K562 (cell line): ENCODE measurements around the gene HCRTR1. TPM values are rescaled to one million over a fixed set of nuclear protein-coding genes. Genes with fewer than 3 reads are reported as not detected.
A peak's percentile ranks its signal among the peaks of the same experiment; 100 is the strongest.

Experiments used
- ATAC-seq: fragments of 200-7000 bp; cut with Tn5 transposase; 3 replicates; pipeline ENCODE4 v1.9.1; 2020; ENCODE audit warnings: moderate library complexity
- BruUV-seq: library from RNA; stranded (reverse); fragments of 400-500 nt; replicated peaks from 2 replicates; lab custom pipeline; 2021; lab: Mats Ljungman, UMichigan
- CTCF ChIA-PET: fragments of 300-600 bp; formaldehyde crosslinking; extraction: SDS; loops from one replicate; lab custom pipeline; 2021; ENCODE audit warnings: low intra/inter-chr PET ratio; lab: Yijun Ruan, JAX
- POLR2A ChIA-PET: fragments of 300-600, 350-650 bp; sonication (Branson Sonifier 250); formaldehyde crosslinking; extraction: SDS; loops from one replicate; lab custom pipeline; 2021; ENCODE audit warnings: antibody characterized with exemption, inconsistent platforms; lab: Yijun Ruan, JAX
- DNase-seq, 4 experiments: peaks; one replicate each; pipeline versions ENCODE4 v3.0.0 to v3.0.0-alpha.2; 2011 to 2018; ENCODE audit warnings: low spot score in 3 of 4, mixed read lengths in 3 of 4; ENCODE audit errors: extremely low read depth in 1 of 4
- FAIRE-seq: peaks from 2 replicates; lab custom pipeline; 2011; peaks lifted over from hg19 to GRCh38; lab: Jason Lieb, UNC
- H2AFZ ChIP-seq: 2 replicates; pipeline ENCODE4 v1.6.0; 2011; ENCODE audit warnings: low read depth, low read length, control low read depth, inconsistent platforms
- H3K27ac ChIP-seq: fragments of 200-600 bp; 3 replicates; pipeline ENCODE4 v1.8.0; 2011; ENCODE audit warnings: low read depth, mild to moderate bottlenecking, control low read depth, inconsistent platforms, low read length, moderate library complexity, mixed read lengths; ENCODE audit errors: extremely low read depth
- H3K27me3 ChIP-seq, 2 experiments: fragments of 300-600 bp in 1 of 2; 2 replicates in 1 of 2; 3 replicates in 1 of 2; pipeline versions ENCODE4 v1.6.0 to v1.8.0; 2011; ENCODE audit warnings: inconsistent platforms in 2 of 2, low read length in 2 of 2, mild to moderate bottlenecking in 1 of 2, mixed read lengths in 1 of 2, moderate library complexity in 1 of 2; ENCODE audit not compliant: control insufficient read depth in 2 of 2, insufficient read depth in 2 of 2
- H3K36me3 ChIP-seq: fragments of 300-600 bp; 3 replicates; pipeline ENCODE4 v1.8.0; 2011; ENCODE audit warnings: mild to moderate bottlenecking, low read length, inconsistent platforms; ENCODE audit not compliant: control insufficient read depth, insufficient read depth
- H3K4me1 ChIP-seq, 2 experiments: fragments of 200-600 bp in 1 of 2; replicated peaks in 1 of 2; 2 replicates in 1 of 2; 3 replicates in 1 of 2; pipeline versions ENCODE4 v1.5.1 to v1.8.0; 2011; ENCODE audit warnings: inconsistent platforms in 2 of 2, low read length in 2 of 2, mild to moderate bottlenecking in 1 of 2, mixed read lengths in 1 of 2, moderate library complexity in 1 of 2; ENCODE audit not compliant: control insufficient read depth in 2 of 2, insufficient read depth in 2 of 2
- H3K4me2 ChIP-seq: 2 replicates; pipeline ENCODE4 v1.6.1; 2011; ENCODE audit warnings: low read length, control low read depth, inconsistent platforms, mixed read lengths; ENCODE audit not compliant: insufficient read depth
- H3K4me3 ChIP-seq: fragments of 200-600 bp; sonication (generic), shearing (Covaris generic); 2 replicates; pipeline ENCODE4 v1.5.1; 2016; ENCODE audit warnings: control low read depth, inconsistent platforms
- H3K79me2 ChIP-seq: fragments of 200-600 bp; 3 replicates; pipeline ENCODE4 v1.8.0; 2011; ENCODE audit warnings: low read length, inconsistent platforms; ENCODE audit not compliant: control insufficient read depth, insufficient read depth
- H3K9ac ChIP-seq, 2 experiments: 2 replicates each; pipeline versions ENCODE4 v1.6.0 to v1.6.1; 2011; ENCODE audit warnings: low read depth in 2 of 2, low read length in 2 of 2, control low read depth in 1 of 2, inconsistent platforms in 1 of 2, mild to moderate bottlenecking in 1 of 2, mixed read lengths in 1 of 2; ENCODE audit not compliant: insufficient read depth in 1 of 2
- H3K9me1 ChIP-seq: one replicate; pipeline ENCODE4 v1.6.0; 2011; ENCODE audit warnings: inconsistent platforms, mild to moderate bottlenecking, low read length, moderate library complexity; ENCODE audit not compliant: control insufficient read depth, insufficient read depth
- H3K9me3 ChIP-seq: replicated peaks from 2 replicates; pipeline ENCODE4 v1.5.1; 2011; ENCODE audit warnings: low read depth, low read length, inconsistent platforms; ENCODE audit not compliant: control insufficient read depth, insufficient read depth
- H4K20me1 ChIP-seq: replicated peaks from 2 replicates; pipeline ENCODE4 v1.6.1; 2011; ENCODE audit warnings: low read length, inconsistent platforms, mixed read lengths; ENCODE audit not compliant: control insufficient read depth, insufficient read depth
- ATF4 ChIP-seq: fragments of 450-650 bp; formaldehyde crosslinking; IDR thresholded peaks from 2 replicates; pipeline ENCODE4 v1.4.0; 2022; ENCODE audit warnings: mild to moderate bottlenecking, moderate library complexity
- BHLHE40 ChIP-seq: IDR thresholded peaks from 2 replicates; pipeline ENCODE4 v1.6.1; 2011; ENCODE audit warnings: low read length, improper control_type of control experiment
- FOS ChIP-seq: IDR thresholded peaks from 3 replicates; pipeline ENCODE4 v1.6.1; 2011; ENCODE audit not compliant: insufficient read length; ENCODE audit errors: extremely low read depth
- GABPB1 ChIP-seq: sonication (generic); formaldehyde crosslinking; IDR thresholded peaks from 2 replicates; pipeline ENCODE4 v1.8.0; 2022; ENCODE audit warnings: mild to moderate bottlenecking, missing genetic modification reagents
- GATAD2A ChIP-seq: fragments of 450-650 bp; IDR thresholded peaks from 2 replicates; pipeline ENCODE4 v1.6.1; 2017
- HDAC2 ChIP-seq: fragments of 450-650 bp; IDR thresholded peaks from 2 replicates; pipeline ENCODE4 v1.6.1; 2016; ENCODE audit warnings: mild to moderate bottlenecking
- HNRNPLL ChIP-seq: fragments of 200-400 bp; formaldehyde crosslinking; IDR thresholded peaks from 2 replicates; pipeline ENCODE4 v1.6.1; 2017; ENCODE audit warnings: low read length, low read depth, mild to moderate bottlenecking; ENCODE audit not compliant: poor library complexity, severe bottlenecking
- MED1 ChIP-seq: sonication (generic); formaldehyde crosslinking; IDR thresholded peaks from 2 replicates; pipeline ENCODE4 v1.8.1; 2023; ENCODE audit warnings: missing genetic modification reagents, borderline replicate concordance
- MNT ChIP-seq, 2 experiments: fragments of 450-650 bp; conservative IDR thresholded peaks; 2 replicates each; pipeline ENCODE4 v1.6.1; 2017; ENCODE audit warnings: mild to moderate bottlenecking in 2 of 2, moderate library complexity in 2 of 2
- NONO ChIP-seq, 2 experiments: fragments of 200-400 bp in 1 of 2; fragments of 450-650 bp in 1 of 2; formaldehyde crosslinking in 1 of 2; IDR thresholded peaks; 2 replicates each; pipeline ENCODE4 v1.6.1; 2017; ENCODE audit warnings: low read depth in 2 of 2, mild to moderate bottlenecking in 2 of 2, moderate library complexity in 2 of 2, low read length in 1 of 2
- PBX2 ChIP-seq, 2 experiments: IDR thresholded peaks in 1 of 2; conservative IDR thresholded peaks in 1 of 2; 2 replicates each; pipeline ENCODE4 v1.6.1; 2016; ENCODE audit warnings: low read depth in 2 of 2, mild to moderate bottlenecking in 1 of 2, missing compliant biosample characterization in 1 of 2, missing genetic modification characterization in 1 of 2, moderate library complexity in 1 of 2
- PHF8 ChIP-seq: fragments of 200-600 bp; sonication (generic); IDR thresholded peaks from 2 replicates; pipeline ENCODE4 v1.6.1; 2012; ENCODE audit warnings: mixed run types, mild to moderate bottlenecking, inconsistent platforms, low read length, moderate library complexity, borderline replicate concordance
- SAFB2 ChIP-seq: fragments of 200-400 bp; formaldehyde crosslinking; IDR thresholded peaks from 2 replicates; pipeline ENCODE4 v1.6.1; 2018; ENCODE audit warnings: borderline replicate concordance, low read length, low read depth, moderate library complexity; ENCODE audit not compliant: severe bottlenecking
- TBL1XR1 ChIP-seq, 2 experiments: IDR thresholded peaks; 2 replicates each; pipeline ENCODE4 v1.6.1; 2012; ENCODE audit warnings: improper control_type of control experiment in 2 of 2, low read length in 2 of 2, mild to moderate bottlenecking in 1 of 2
- TEAD2 ChIP-seq: fragments of 450-650 bp; IDR thresholded peaks from 2 replicates; pipeline ENCODE4 v1.6.1; 2016; ENCODE audit warnings: missing genetic modification characterization, control low read depth, missing compliant biosample characterization
- ZNF174 ChIP-seq: fragments of 250-450 bp; sonication (Bioruptor Pico); IDR thresholded peaks from 2 replicates; pipeline ENCODE4 v1.4.0; 2020; ENCODE audit warnings: mild to moderate bottlenecking
- WGBS: fragments of 100-300 bp; shearing (Covaris generic); methylation state at CpG from one replicate; pipeline ENCODE4 v1.1.6; 2016; ENCODE audit warnings: low coverage, mixed read lengths; ENCODE audit not compliant: insufficient coverage; ENCODE audit errors: missing lambda C conversion rate; 5-methylcytosine and 5-hydroxymethylcytosine counted together
- in situ Hi-C: fragments of 300-500 bp; cut with MboI; formaldehyde crosslinking; loops from 4 replicates; pipeline ENCODE4 v1.15.0; 2018; ENCODE audit warnings: inconsistent platforms, mixed read lengths
- intact Hi-C: fragments of 100-400 bp; cut with micrococcal nuclease; formaldehyde crosslinking; loops from 2 replicates; pipeline ENCODE4 v1.14.2; 2022
- polyA plus RNA-seq, 8 experiments: library from polyadenylated mRNA; depleted of rRNA in 4 of 8; stranded (reverse) in 5 of 8; unstranded in 3 of 8; fragments of >200 nt; fragmentation: Nextera tagmentation in 2 of 8; fragmentation: Illumina TruSeq in 1 of 8; extraction: Ambion mirVana in 2 of 8; extraction: Trizol in 1 of 8; gene quantifications; 2 replicates each; pipeline versions ENCODE4 v1.2.1 to v1.2.3, GENCODE V29; 2011 to 2014; ENCODE audit warnings: inconsistent platforms in 1 of 8, missing spikeins in 1 of 8
- total RNA-seq, 7 experiments: library from RNA; depleted of rRNA in 6 of 7; stranded (reverse); fragments of >200 nt in 6 of 7; fragmentation: Illumina TruSeq in 2 of 7; extraction: Trizol in 2 of 7; gene quantifications; 2 replicates each; pipeline versions ENCODE4 v1.2.1 to v1.2.3, GENCODE V29; 2011 to 2021; ENCODE audit warnings: low replicate concordance in 1 of 7

Gene HCRTR1
- total and polyA plus RNA-seq, 9 of the 15 experiments (the other 6 are each of a cell fraction or from before 2014, with no cell fraction given): not detected

DNA sequence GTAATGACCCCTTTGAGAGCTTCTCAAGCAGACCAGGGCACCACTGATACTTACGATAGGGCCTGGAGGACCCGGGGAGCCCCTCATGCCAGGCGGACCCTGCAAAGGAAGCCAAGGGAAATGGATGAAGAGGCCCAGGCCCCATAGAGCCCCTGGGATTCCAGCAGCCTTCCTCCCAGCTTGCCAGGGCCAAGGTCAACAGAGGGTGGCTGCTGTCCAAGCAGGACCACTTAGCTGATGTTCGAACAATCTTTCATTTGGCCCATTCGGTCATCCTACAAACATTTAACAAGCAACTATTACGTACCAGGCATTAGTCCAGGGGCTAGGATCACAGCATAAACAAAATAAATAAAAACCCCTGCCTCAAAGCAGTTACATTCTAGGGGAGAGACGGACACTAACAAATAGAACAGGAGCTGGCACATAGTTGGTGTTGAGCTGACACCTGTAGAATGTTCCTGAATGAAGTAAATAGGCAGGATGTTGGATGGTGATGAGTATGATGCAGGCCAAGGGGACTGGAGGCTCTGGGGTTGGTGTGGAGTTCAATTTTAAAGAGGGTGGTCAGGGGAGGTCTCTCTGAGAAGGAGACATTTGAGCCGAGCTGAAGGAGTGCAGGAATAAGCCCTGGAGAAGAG is 54.2 kb downstream of the HCRTR1 start:
- in situ Hi-C loops: no loop called here
- 2% methylated on average over 8 of the region's 8 CpGs for WGBS
- H3K9me3 ChIP-seq: no peaks in the 10 kb centered on the region
- H3K36me3 ChIP-seq: no peaks in the 10 kb centered on the region
- ChIA-PET CTCF (no interaction called here), POLR2A (interaction anchor here (0.6 to 1.1 kb wide), 3 partner anchors 10 to 508 kb away, joined by 3 to 4 read pairs (median 4); partner anchors contain the start of gene TXLNA)
- H3K79me2 ChIP-seq: no peaks in the 10 kb centered on the region
- peaks cover 60 to 100% of the 10 kb centered on the region in 2 experiments for H3K27me3 ChIP-seq
- no TSS peak for BruUV-seq
- H4K20me1 ChIP-seq: peaks cover 13% of the 10 kb centered on the region
- no peaks in the 10 kb centered on the region for H3K9me1 ChIP-seq
- H3K4me3 ChIP-seq: no peak overlapping the region
- H3K27ac ChIP-seq: no peak overlapping the region
- no peak overlapping the region for H2AFZ ChIP-seq
- ATAC-seq (no peak), DNase-seq (no peak), FAIRE-seq (no peak)
- H3K4me1 ChIP-seq: peaks cover 0 to 19% of the 10 kb centered on the region in 2 experiments; a peak in 3 of 5 replicates
- 0 out of 4 replicates have a peak overlapping the region, but pooled peaks of 1 of the 2 experiments have one; percentile 19 for H3K9ac ChIP-seq
- TF ChIP-seq MNT (conservative IDR thresholded peaks at IDR 0.05): no peak
- TF ChIP-seq PBX2 (CRISPR knock-in tag; IDR thresholded peaks at IDR 0.05; ENCODE audit: low read depth): no peak
- no peak for TF ChIP-seq PBX2 (tag; conservative IDR thresholded peaks at IDR 0.05; ENCODE audit: low read depth)
- no peak for TF ChIP-seq ZNF174 (CRISPR knock-in tag)
- no peak for TF ChIP-seq GATAD2A
- no peak for TF ChIP-seq GABPB1
- no peak for TF ChIP-seq MED1 (CRISPR knock-in tag)
- TF ChIP-seq TBL1XR1 (IDR thresholded peaks at IDR 0.05; ENCODE audit: low read length in 2 of 2): no peak
- TF ChIP-seq ATF4 (CRISPR knock-in tag): no peak
- no peak for TF ChIP-seq TEAD2 (tag)
- TF ChIP-seq HDAC2: no peak
- no peak for TF ChIP-seq BHLHE40
- no peak for TF ChIP-seq NONO (IDR thresholded peaks at IDR 0.05; ENCODE audit: low read depth in 2 of 2, low read length in 1 of 2)
- no peak for TF ChIP-seq FOS
- no peak for TF ChIP-seq PHF8
- TF ChIP-seq HNRNPLL: no peak
- no peak for TF ChIP-seq SAFB2
- no peak overlapping the region for H3K4me2 ChIP-seq
- intact Hi-C loops: no loop called here
